WI38 (cell line): Measurements from ENCODE around the gene EGFR.

Source experiments
- H3K4me3 ChIP-seq: 2 replicates; pipeline ENCODE4 v1.5.1; 2011; ENCODE audit warnings: low read depth, mild to moderate bottlenecking, control low read depth, low read length
- TF ChIP-seq, protein P1 (sequence below): IDR thresholded peaks from 2 replicates; pipeline ENCODE4 v1.5.1; 2012; ENCODE audit warnings: low read depth, mild to moderate bottlenecking, control low read depth, low read length

The EGFR gene

DNA sequence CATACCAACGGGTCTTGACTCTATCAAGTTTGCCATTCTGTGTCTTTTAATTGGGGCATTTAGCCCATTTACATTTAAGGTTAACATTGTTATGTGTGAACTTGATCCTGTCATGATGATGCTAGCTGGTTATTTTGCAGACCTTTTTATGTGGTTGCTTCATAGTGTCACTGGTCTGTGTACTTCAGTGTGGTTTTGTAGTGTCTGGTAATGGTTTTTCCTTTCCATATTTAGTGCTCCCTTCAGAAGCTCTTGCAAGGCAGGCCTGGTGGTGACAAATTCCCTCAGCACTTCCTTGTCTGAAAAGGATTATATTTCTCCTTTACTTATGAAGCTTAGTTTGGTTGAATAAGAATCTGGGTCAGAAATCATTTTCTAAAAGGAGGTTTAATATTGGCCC is 211.2 kb downstream of the EGFR start:
- H3K4me3 ChIP-seq, result no peak overlapping the region
- TF ChIP-seq, protein P1, sequence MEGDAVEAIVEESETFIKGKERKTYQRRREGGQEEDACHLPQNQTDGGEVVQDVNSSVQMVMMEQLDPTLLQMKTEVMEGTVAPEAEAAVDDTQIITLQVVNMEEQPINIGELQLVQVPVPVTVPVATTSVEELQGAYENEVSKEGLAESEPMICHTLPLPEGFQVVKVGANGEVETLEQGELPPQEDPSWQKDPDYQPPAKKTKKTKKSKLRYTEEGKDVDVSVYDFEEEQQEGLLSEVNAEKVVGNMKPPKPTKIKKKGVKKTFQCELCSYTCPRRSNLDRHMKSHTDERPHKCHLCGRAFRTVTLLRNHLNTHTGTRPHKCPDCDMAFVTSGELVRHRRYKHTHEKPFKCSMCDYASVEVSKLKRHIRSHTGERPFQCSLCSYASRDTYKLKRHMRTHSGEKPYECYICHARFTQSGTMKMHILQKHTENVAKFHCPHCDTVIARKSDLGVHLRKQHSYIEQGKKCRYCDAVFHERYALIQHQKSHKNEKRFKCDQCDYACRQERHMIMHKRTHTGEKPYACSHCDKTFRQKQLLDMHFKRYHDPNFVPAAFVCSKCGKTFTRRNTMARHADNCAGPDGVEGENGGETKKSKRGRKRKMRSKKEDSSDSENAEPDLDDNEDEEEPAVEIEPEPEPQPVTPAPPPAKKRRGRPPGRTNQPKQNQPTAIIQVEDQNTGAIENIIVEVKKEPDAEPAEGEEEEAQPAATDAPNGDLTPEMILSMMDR, result no peak

- TF ChIP-seq, protein P1, result no peak
- no peak overlapping the region for H3K4me3 ChIP-seq
These were observed 213.0 kb downstream of the EGFR start for GRCh38 chr7:55231736-55232280.

- TF ChIP-seq, protein P1, result no peak
- H3K4me3 ChIP-seq, result no peak overlapping the region
These were observed 214.2 kb downstream of the EGFR start for GRCh38 chr7:55233001-55233400.

DNA sequence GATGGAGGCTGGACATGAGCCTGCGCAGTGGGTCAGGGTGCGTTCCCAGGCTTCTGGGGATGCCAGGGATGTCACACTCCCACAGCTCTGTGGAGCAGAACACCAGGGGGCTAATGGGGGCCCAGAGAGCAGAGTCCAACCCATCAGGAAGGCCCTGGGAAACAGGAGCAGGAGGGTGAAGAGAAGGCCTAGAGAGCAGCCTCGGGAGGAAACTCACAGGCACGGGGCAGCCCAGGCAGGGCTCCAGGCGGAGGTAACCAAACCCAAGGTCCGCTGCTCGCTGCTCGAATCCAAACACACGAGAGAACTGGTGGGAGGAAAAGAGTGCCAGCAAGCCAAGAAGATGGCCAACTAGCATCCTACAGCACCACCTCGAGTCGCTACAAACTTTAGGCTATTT is 215.6 kb downstream of the EGFR start:
- TF ChIP-seq, protein P1, result no peak

GRCh38 chr7:55235115-55235514 is 216.3 kb downstream of the EGFR start:
- H3K4me3 ChIP-seq, result no peak overlapping the region
- TF ChIP-seq, protein P1, result no peak

More for the DNA sequence above, 215.6 kb downstream of the EGFR start:
- H3K4me3 ChIP-seq, result no peak overlapping the region

DNA sequence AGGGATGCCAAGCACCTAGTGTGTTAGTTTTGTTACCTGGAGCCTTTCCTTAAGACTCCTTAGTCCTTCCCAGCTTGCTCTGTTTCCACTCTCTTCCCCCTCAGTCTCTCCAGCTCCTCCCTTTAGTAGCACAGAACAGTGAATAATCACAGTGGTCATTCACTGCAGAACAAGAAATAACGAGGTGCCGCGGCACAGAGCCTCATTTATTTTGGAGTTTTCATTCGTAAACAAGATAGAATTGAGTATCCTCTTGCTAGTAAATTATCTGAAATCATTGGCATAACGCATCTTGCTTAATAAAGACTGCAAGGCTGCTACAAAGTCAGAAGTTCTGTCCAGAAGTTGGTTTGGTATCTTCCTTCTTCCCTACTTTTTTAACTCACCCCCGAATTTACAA is 217.0 kb downstream of the EGFR start:
- TF ChIP-seq, protein P1, result no peak

DNA sequence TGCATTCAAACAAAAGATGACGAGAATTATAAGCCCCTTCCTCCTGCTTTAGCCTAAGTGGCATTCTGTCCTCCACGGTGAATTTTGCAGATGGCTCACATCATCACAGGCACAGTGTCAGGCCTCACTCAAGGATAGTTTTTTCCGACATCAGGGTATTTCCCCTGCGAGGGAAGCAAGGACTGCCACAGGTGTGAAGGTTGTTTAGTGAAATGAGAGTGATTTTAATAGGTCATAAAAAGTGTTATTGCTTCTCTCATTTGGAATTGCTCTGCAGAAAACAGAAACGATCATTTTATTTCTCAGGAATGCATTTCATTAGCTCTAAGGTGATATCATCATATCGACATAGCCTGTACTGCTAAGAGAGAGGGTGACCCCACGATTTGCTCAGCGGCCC is 217.7 kb downstream of the EGFR start:
- no peak overlapping the region for H3K4me3 ChIP-seq
- TF ChIP-seq, protein P1, result no peak

More for the DNA sequence above, 217.0 kb downstream of the EGFR start:
- no peak overlapping the region for H3K4me3 ChIP-seq
